Neural crest cell (in vitro differentiated cells): ENCODE results near the gene ADGB. TPM values are rescaled to one million over a fixed set of nuclear protein-coding genes. Genes with fewer than 3 reads are reported as not detected.

Experiments
- DNase-seq: peaks from one replicate; pipeline ENCODE4 v3.0.0; 2021; ENCODE audit warnings: low read depth, mixed read lengths, low spot score
- H3K27ac Mint-ChIP-seq: one replicate; pipeline ENCODE4 v1.8.0; 2021; ENCODE audit warnings: mild to moderate bottlenecking, mixed read lengths; ENCODE audit not compliant: unreplicated experiment
- H3K27me3 Mint-ChIP-seq: 2 replicates; pipeline ENCODE4 v1.8.0; 2021; ENCODE audit warnings: low read depth, mild to moderate bottlenecking, mixed read lengths
- H3K36me3 Mint-ChIP-seq: 2 replicates; pipeline ENCODE4 v1.8.0; 2021; ENCODE audit warnings: low read depth, mild to moderate bottlenecking, mixed read lengths
- H3K4me1 Mint-ChIP-seq: 2 replicates; pipeline ENCODE4 v1.8.0; 2021; ENCODE audit warnings: mixed read lengths
- H3K4me3 Mint-ChIP-seq: one replicate; pipeline ENCODE4 v1.8.0; 2021; ENCODE audit warnings: mild to moderate bottlenecking, mixed read lengths
- H3K9me3 Mint-ChIP-seq: 2 replicates; pipeline ENCODE4 v1.8.0; 2021; ENCODE audit warnings: mixed read lengths
- CTCF ChIP-seq: fragments of 200-600 bp; sonication (generic); conservative IDR thresholded peaks from 2 replicates; pipeline ENCODE4 v1.5.0; 2021; ENCODE audit warnings: antibody characterized with exemption, mild to moderate bottlenecking
- total RNA-seq: library from RNA; stranded (reverse); gene quantifications from 2 replicates; pipeline ENCODE4 v1.2.1, GENCODE V29; 2021

The ADGB gene
- total RNA-seq, 1 donor from 2014 or later, result not detected

- H3K36me3 Mint-ChIP-seq, result no peaks in the 10 kb centered on the region
- H3K4me1 Mint-ChIP-seq, result no peaks in the 10 kb centered on the region
- H3K27me3 Mint-ChIP-seq, result no peaks in the 10 kb centered on the region
- H3K27ac Mint-ChIP-seq, result no peak overlapping the region
- H3K9me3 Mint-ChIP-seq, result no peaks in the 10 kb centered on the region
- TF ChIP-seq CTCF, result no peak
- DNase-seq, result no peak
- no peak overlapping the region for H3K4me3 Mint-ChIP-seq
Measured at GRCh38 chr6:146682919-146683318, 84.1 kb downstream of the ADGB start.

- no peaks in the 10 kb centered on the region for H3K36me3 Mint-ChIP-seq
- H3K27ac Mint-ChIP-seq, result no peak overlapping the region
- DNase-seq, result no peak
- no peaks in the 10 kb centered on the region for H3K27me3 Mint-ChIP-seq
- H3K4me3 Mint-ChIP-seq, result no peak overlapping the region
- no peaks in the 10 kb centered on the region for H3K4me1 Mint-ChIP-seq
- TF ChIP-seq CTCF, result no peak
- no peaks in the 10 kb centered on the region for H3K9me3 Mint-ChIP-seq
Measured at GRCh38 chr6:146689806-146690205, 91.0 kb downstream of the ADGB start.

GRCh38 chr6:146693342-146693741, 94.6 kb downstream of the ADGB start:
- no peaks in the 10 kb centered on the region for H3K36me3 Mint-ChIP-seq

GRCh38 chr6:146697921-146698320, 99.1 kb downstream of the ADGB start:
- Mint-ChIP-seq H3K27ac (no peak overlapping the region), H3K36me3 (no peaks in the 10 kb centered on the region), H3K27me3 (peaks cover 2% of the 10 kb centered on the region), H3K4me1 (no peaks in the 10 kb centered on the region), H3K4me3 (no peak overlapping the region), H3K9me3 (no peaks in the 10 kb centered on the region)
- no peak for DNase-seq
- TF ChIP-seq CTCF, result no peak

More at GRCh38 chr6:146693342-146693741, 94.6 kb downstream of the ADGB start:
- no peak for DNase-seq
- Mint-ChIP-seq H3K4me3 (no peak overlapping the region), H3K9me3 (no peaks in the 10 kb centered on the region), H3K27ac (no peak overlapping the region), H3K4me1 (no peaks in the 10 kb centered on the region), H3K27me3 (no peaks in the 10 kb centered on the region)
- TF ChIP-seq CTCF, result no peak

GRCh38 chr6:146700078-146700686, 101.4 kb downstream of the ADGB start:
- Mint-ChIP-seq H3K4me1 (no peaks in the 10 kb centered on the region), H3K36me3 (no peaks in the 10 kb centered on the region), H3K9me3 (no peaks in the 10 kb centered on the region), H3K27ac (no peak overlapping the region), H3K27me3 (peaks cover 5% of the 10 kb centered on the region), H3K4me3 (no peak overlapping the region)
- peak; percentile 86 for TF ChIP-seq CTCF
- DNase-seq, result peak; percentile 29
